Endothelial cell of umbilical vein (primary cell): Measurements from ENCODE around the gene WDR18. TPM values are rescaled to one million over a fixed set of nuclear protein-coding genes. Genes with fewer than 3 reads are reported as not detected.

ENCODE experiments used
- BruUV-seq: library from RNA; stranded (reverse); fragments of 400-500 nt; replicated peaks from 2 replicates; lab custom pipeline; 2021; lab: Mats Ljungman, UMichigan
- CTCF ChIA-PET: fragments of 300-600, 350-600 bp; sonication (Branson Sonifier 250); formaldehyde crosslinking; loops from one replicate; lab custom pipeline; 2021; ENCODE audit warnings: antibody characterized with exemption, inconsistent platforms; lab: Charles Lee
- POLR2A ChIA-PET: fragments of 300-600, 350-600 bp; sonication (Branson Sonifier 250); formaldehyde crosslinking; loops from one replicate; lab custom pipeline; 2021; ENCODE audit warnings: antibody characterized with exemption, inconsistent platforms; lab: Charles Lee
- DNase-seq: peaks from one replicate; pipeline ENCODE4 v3.0.0-alpha.2; 2011; ENCODE audit warnings: low read depth, low spot score
- FAIRE-seq: peaks from 2 replicates; lab custom pipeline; 2011; peaks lifted over from hg19 to GRCh38; lab: Jason Lieb, UNC
- H2AFZ ChIP-seq: 2 replicates; pipeline ENCODE4 v1.6.0; 2012; ENCODE audit warnings: low read depth, low read length, control low read depth, inconsistent platforms
- H3K27ac ChIP-seq: 2 replicates; pipeline ENCODE4 v1.5.1; 2011; ENCODE audit warnings: low read depth, mild to moderate bottlenecking, control low read depth, low read length, moderate library complexity; ENCODE audit not compliant: insufficient read depth
- H3K27me3 ChIP-seq, 2 experiments: 2 replicates each; pipeline versions ENCODE4 v1.6.0 to v1.6.1; 2011; ENCODE audit warnings: low read length in 2 of 2, mixed read lengths in 1 of 2; ENCODE audit not compliant: control insufficient read depth in 2 of 2, insufficient read depth in 2 of 2
- H3K36me3 ChIP-seq, 2 experiments: 2 replicates in 1 of 2; 3 replicates in 1 of 2; pipeline ENCODE4 v1.5.1; 2011; ENCODE audit warnings: low read length in 2 of 2, mild to moderate bottlenecking in 1 of 2, moderate library complexity in 1 of 2; ENCODE audit not compliant: control insufficient read depth in 2 of 2, insufficient read depth in 2 of 2; ENCODE audit errors: extremely low read depth in 1 of 2
- H3K4me1 ChIP-seq: 3 replicates; pipeline ENCODE4 v1.5.1; 2011; ENCODE audit warnings: mild to moderate bottlenecking, low read length; ENCODE audit not compliant: control insufficient read depth, insufficient read depth; ENCODE audit errors: extremely low read depth
- H3K4me2 ChIP-seq: 2 replicates; pipeline ENCODE4 v1.6.1; 2011; ENCODE audit warnings: low read length, control low read depth, mixed read lengths; ENCODE audit not compliant: insufficient read depth
- H3K4me3 ChIP-seq, 3 experiments: fragments of 200-600 bp in 1 of 3; sonication (generic), shearing (Covaris generic) in 1 of 3; replicated peaks in 1 of 3; 2 replicates each; pipeline ENCODE4 v1.5.1; 2011 to 2016; ENCODE audit warnings: control low read depth in 3 of 3, low read length in 3 of 3, mild to moderate bottlenecking in 2 of 3, inconsistent platforms in 1 of 3, low read depth in 1 of 3, moderate library complexity in 1 of 3; ENCODE audit not compliant: insufficient read depth in 1 of 3
- H3K79me2 ChIP-seq: 2 replicates; pipeline ENCODE4 v1.6.0; 2012; ENCODE audit warnings: low read length, inconsistent platforms; ENCODE audit not compliant: control insufficient read depth, insufficient read depth
- H3K9ac ChIP-seq: replicated peaks from 2 replicates; pipeline ENCODE3; 2011; ENCODE audit warnings: low read length, control low read depth; ENCODE audit not compliant: insufficient read depth; ENCODE audit errors: extremely low read depth
- H3K9me1 ChIP-seq: replicated peaks from 3 replicates; pipeline ENCODE4 v1.6.0; 2011; ENCODE audit warnings: mild to moderate bottlenecking, low read length; ENCODE audit not compliant: control insufficient read depth, insufficient read depth; ENCODE audit errors: extremely low read depth
- H3K9me3 ChIP-seq: replicated peaks from 2 replicates; pipeline ENCODE4 v1.5.1; 2012; ENCODE audit warnings: low read length, inconsistent platforms; ENCODE audit not compliant: control insufficient read depth, insufficient read depth
- H4K20me1 ChIP-seq: replicated peaks from 2 replicates; pipeline ENCODE3; 2011; ENCODE audit warnings: mild to moderate bottlenecking, low read length; ENCODE audit not compliant: control insufficient read depth, insufficient read depth; ENCODE audit errors: extremely low read depth
- EZH2 ChIP-seq: IDR thresholded peaks from 2 replicates; pipeline ENCODE4 v1.6.1; 2012; ENCODE audit warnings: borderline replicate concordance, low read depth, mild to moderate bottlenecking, moderate library complexity, low read length, inconsistent platforms; ENCODE audit not compliant: severe bottlenecking
- FOS ChIP-seq: IDR thresholded peaks from 2 replicates; pipeline ENCODE4 v1.6.1; 2011; ENCODE audit warnings: mild to moderate bottlenecking, low read length, moderate library complexity, borderline replicate concordance; ENCODE audit not compliant: insufficient read depth
- GATA2 ChIP-seq: IDR thresholded peaks from 2 replicates; pipeline ENCODE4 v1.7.0; 2011; ENCODE audit warnings: low read depth, mild to moderate bottlenecking, moderate library complexity, mixed read lengths, low read length; ENCODE audit not compliant: insufficient read length, insufficient read depth
- JUN ChIP-seq: IDR thresholded peaks from 2 replicates; pipeline ENCODE4 v1.6.1; 2011; ENCODE audit warnings: borderline replicate concordance, low read depth; ENCODE audit not compliant: insufficient read length, insufficient read depth
- MYC ChIP-seq: IDR thresholded peaks from one replicate; pipeline ENCODE4 v1.6.1; 2011; ENCODE audit warnings: mild to moderate bottlenecking, low read depth, low read length
- POLR2A ChIP-seq: IDR thresholded peaks from 2 replicates; pipeline ENCODE4 v1.6.1; 2012; ENCODE audit warnings: low read depth, mild to moderate bottlenecking, control low read depth, low read length
- POLR2AphosphoS5 ChIP-seq: IDR thresholded peaks from 2 replicates; pipeline ENCODE4 v1.6.1; 2012; ENCODE audit warnings: low read depth, mild to moderate bottlenecking, control low read depth, low read length, moderate library complexity; ENCODE audit not compliant: insufficient read depth
- dilution Hi-C: fragments of 300-500 bp; cut with MboI; formaldehyde crosslinking; loops from one replicate; pipeline ENCODE4 v1.15.0; 2019; ENCODE audit warnings: low sequenced_read_pairs; ENCODE audit not compliant: extremely low pct_ligation_motif_present
- intact Hi-C: fragments of 100-400 bp; cut with micrococcal nuclease; formaldehyde crosslinking; loops from one replicate; pipeline ENCODE4 v1.10.0; 2022
- polyA plus RNA-seq, 4 experiments: library from polyadenylated mRNA; depleted of rRNA in 3 of 4; stranded (reverse) in 3 of 4; unstranded in 1 of 4; fragments of >200 nt; gene quantifications; 2 replicates each; pipeline versions ENCODE4 v1.2.1 to v1.2.3, GENCODE V29; 2011 to 2012; ENCODE audit warnings: missing spikeins in 1 of 4
- total RNA-seq: library from RNA; stranded (reverse); gene quantifications from 2 replicates; pipeline ENCODE4 v1.2.3, GENCODE V29; 2021
- TF ChIP-seq, protein P1 (sequence below): IDR thresholded peaks from 2 replicates; pipeline ENCODE4 v1.6.1; 2011; ENCODE audit not compliant: insufficient read depth, insufficient read length
- TF ChIP-seq, protein P2 (sequence below), 2 donors: IDR thresholded peaks; 1 replicate in 1 of 2; 2 replicates in 1 of 2; pipeline ENCODE4 v1.5.1; 2011; ENCODE audit warnings: low read length in 2 of 2, mild to moderate bottlenecking in 2 of 2, moderate library complexity in 2 of 2, control low read depth in 1 of 2, inconsistent platforms in 1 of 2, low read depth in 1 of 2; ENCODE audit not compliant: insufficient read depth in 1 of 2; ENCODE audit errors: extremely low read depth in 1 of 2

Gene WDR18
- total and polyA plus RNA-seq, 2 donors (not counting 3 experiments of a cell fraction or from before 2014, with no cell fraction given), result 54.8 to 102 TPM

DNA sequence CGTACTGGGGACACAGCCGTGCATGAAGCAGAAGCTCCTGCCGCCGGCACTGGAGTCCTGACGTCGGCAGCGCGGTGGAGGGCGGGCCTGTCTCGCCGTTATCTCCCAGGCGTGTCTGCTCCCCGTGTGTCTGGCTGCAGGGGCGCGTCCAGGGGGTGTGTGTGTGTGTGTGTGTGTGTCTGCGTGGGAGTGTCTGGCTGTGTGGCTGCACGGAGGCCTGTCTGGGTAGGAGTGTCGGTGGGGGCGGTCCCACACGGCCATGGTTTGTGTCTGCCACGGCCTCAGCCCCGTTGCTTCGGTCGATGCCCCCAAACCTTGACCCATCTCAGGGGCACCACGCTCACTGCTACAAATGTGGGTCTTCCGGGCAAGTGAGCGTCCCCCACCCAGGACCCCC lies 40.0 kb upstream of the WDR18 start:
- Histone ChIP-seq H3K4me1 (peaks cover 19% of the 10 kb centered on the region), H3K4me3 (no peak overlapping the region), H3K4me2 (no peak overlapping the region), H3K9ac (no peak overlapping the region), H2AFZ (no peak overlapping the region), H3K9me3 (no peaks in the 10 kb centered on the region), H3K27ac (no peak overlapping the region), H3K79me2 (no peaks in the 10 kb centered on the region), H4K20me1 (no peaks in the 10 kb centered on the region), H3K36me3 (no peaks in the 10 kb centered on the region), H3K27me3 (no peaks in the 10 kb centered on the region), H3K9me1 (no peaks in the 10 kb centered on the region)
- FAIRE-seq (no peak), DNase-seq (no peak)
- TF ChIP-seq MYC (no peak), POLR2A (no peak)
- TF ChIP-seq, protein P1, sequence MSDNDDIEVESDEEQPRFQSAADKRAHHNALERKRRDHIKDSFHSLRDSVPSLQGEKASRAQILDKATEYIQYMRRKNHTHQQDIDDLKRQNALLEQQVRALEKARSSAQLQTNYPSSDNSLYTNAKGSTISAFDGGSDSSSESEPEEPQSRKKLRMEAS, result no peak
- dilution Hi-C loops (no loop called here), intact Hi-C loops (no loop called here)
- POLR2A ChIA-PET, result no interaction called here
- BruUV-seq, result no TSS peak
- CTCF ChIA-PET, result no interaction called here

DNA sequence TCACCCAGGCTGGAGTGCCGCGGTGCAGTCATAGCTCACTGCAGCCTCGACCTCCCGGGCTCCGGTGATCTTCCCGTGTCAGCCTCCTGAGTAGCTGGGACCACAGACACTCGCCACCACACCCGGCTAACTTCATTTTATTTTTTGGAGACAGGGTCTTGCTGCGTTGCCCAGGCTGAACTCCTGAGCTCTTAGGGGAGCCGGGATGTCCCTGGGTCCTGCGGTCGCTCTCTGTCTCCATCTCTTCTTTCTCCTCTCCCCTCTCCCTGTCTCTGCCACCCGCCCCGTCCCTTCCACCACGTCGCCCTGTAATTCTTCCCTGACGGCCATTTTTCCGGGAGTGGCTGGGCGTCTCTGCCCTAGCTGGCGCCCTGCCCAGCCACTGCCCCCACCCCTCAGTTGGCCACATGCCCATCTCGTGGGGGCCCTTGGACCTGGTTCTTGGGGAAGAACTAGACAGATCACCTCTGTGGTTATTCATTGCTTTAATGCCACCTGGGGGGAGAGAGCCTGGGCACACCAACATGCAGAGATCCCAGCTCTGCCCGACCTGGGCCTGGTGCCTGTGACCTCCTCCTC lies 39.4 kb upstream of the WDR18 start:
- Histone ChIP-seq H3K4me1 (peaks cover 19% of the 10 kb centered on the region), H3K9me3 (no peaks in the 10 kb centered on the region), H3K9me1 (no peaks in the 10 kb centered on the region), H4K20me1 (no peaks in the 10 kb centered on the region), H3K4me3 (no peak overlapping the region), H3K79me2 (no peaks in the 10 kb centered on the region), H3K27ac (no peak overlapping the region), H3K4me2 (no peak overlapping the region), H2AFZ (no peak overlapping the region), H3K36me3 (no peaks in the 10 kb centered on the region), H3K9ac (no peak overlapping the region), H3K27me3 (no peaks in the 10 kb centered on the region)
- POLR2A ChIA-PET, result no interaction called here
- FAIRE-seq, result no peak
- DNase-seq, result no peak
- dilution Hi-C loops (no loop called here), intact Hi-C loops (no loop called here)
- TF ChIP-seq POLR2AphosphoS5 (no peak), FOS (no peak), GATA2 (no peak), POLR2A (no peak), MYC (no peak), JUN (no peak), EZH2 (no peak)
- TF ChIP-seq, protein P1, result no peak
- TF ChIP-seq, protein P2, sequence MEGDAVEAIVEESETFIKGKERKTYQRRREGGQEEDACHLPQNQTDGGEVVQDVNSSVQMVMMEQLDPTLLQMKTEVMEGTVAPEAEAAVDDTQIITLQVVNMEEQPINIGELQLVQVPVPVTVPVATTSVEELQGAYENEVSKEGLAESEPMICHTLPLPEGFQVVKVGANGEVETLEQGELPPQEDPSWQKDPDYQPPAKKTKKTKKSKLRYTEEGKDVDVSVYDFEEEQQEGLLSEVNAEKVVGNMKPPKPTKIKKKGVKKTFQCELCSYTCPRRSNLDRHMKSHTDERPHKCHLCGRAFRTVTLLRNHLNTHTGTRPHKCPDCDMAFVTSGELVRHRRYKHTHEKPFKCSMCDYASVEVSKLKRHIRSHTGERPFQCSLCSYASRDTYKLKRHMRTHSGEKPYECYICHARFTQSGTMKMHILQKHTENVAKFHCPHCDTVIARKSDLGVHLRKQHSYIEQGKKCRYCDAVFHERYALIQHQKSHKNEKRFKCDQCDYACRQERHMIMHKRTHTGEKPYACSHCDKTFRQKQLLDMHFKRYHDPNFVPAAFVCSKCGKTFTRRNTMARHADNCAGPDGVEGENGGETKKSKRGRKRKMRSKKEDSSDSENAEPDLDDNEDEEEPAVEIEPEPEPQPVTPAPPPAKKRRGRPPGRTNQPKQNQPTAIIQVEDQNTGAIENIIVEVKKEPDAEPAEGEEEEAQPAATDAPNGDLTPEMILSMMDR (IDR thresholded peaks at IDR 0.05; ENCODE audit: extremely low read depth in 1 of 2, insufficient read depth in 1 of 2, low read depth in 1 of 2, low read length in 2 of 2), result no peak
- CTCF ChIA-PET, result no interaction called here
- BruUV-seq, result no TSS peak
